NCI-H146 treated with DMSO at 0.1 percent for 48 hours (cell line): ENCODE results near the gene ARID1B.
"Not testable (repeated sequence)": the region's sequence is repeated elsewhere in the genome, so short reads cannot be mapped to it uniquely, and the experiment has no call there.

Experiments used
- DNase-seq: peaks from one replicate; lab custom pipeline; 2025; ENCODE audit not compliant: unreplicated experiment; lab: John Stamatoyannopoulos, UW

Gene ARID1B

GRCh38 chr6:157019115-157019641 is 242.0 kb downstream of the ARID1B start:
- no peak for DNase-seq

- DNase-seq = no peak
These were observed 242.6 kb downstream of the ARID1B start for GRCh38 chr6:157019733-157020132.

- no peak for DNase-seq
These were observed 243.2 kb downstream of the ARID1B start for GRCh38 chr6:157020398-157020797.

GRCh38 chr6:157020881-157021343 is 243.7 kb downstream of the ARID1B start:
- DNase-seq = peak; percentile 46

- DNase-seq = peak; percentile 82
These were observed 244.3 kb downstream of the ARID1B start for GRCh38 chr6:157021344-157021992.

GRCh38 chr6:157021993-157022740 is 245.0 kb downstream of the ARID1B start:
- DNase-seq = peak; percentile 74

GRCh38 chr6:157023958-157024357 is 246.8 kb downstream of the ARID1B start:
- no peak for DNase-seq

GRCh38 chr6:157024745-157025144 is 247.6 kb downstream of the ARID1B start:
- no peak for DNase-seq

GRCh38 chr6:157025437-157025836 is 248.3 kb downstream of the ARID1B start:
- DNase-seq = no peak

- DNase-seq = no peak
These were observed 253.0 kb downstream of the ARID1B start for GRCh38 chr6:157029980-157030690.

- no peak for DNase-seq
These were observed 253.6 kb downstream of the ARID1B start for GRCh38 chr6:157030755-157031154.

- no peak for DNase-seq
These were observed 255.7 kb downstream of the ARID1B start for GRCh38 chr6:157032923-157033322.

GRCh38 chr6:157033428-157034140 is 256.4 kb downstream of the ARID1B start:
- no peak for DNase-seq

GRCh38 chr6:157034436-157035230 is 257.5 kb downstream of the ARID1B start:
- peak; percentile 61 for DNase-seq

- DNase-seq = no peak
These were observed 258.4 kb downstream of the ARID1B start for GRCh38 chr6:157035546-157035945.

- no peak for DNase-seq
These were observed 259.1 kb downstream of the ARID1B start for GRCh38 chr6:157036245-157036711.

GRCh38 chr6:157037165-157037564 is 260.0 kb downstream of the ARID1B start:
- DNase-seq = no peak

GRCh38 chr6:157038610-157039009 is 261.4 kb downstream of the ARID1B start:
- no peak for DNase-seq

GRCh38 chr6:157039639-157040038 is 262.5 kb downstream of the ARID1B start:
- DNase-seq = not testable (repeated sequence)

- no peak for DNase-seq
These were observed 263.0 kb downstream of the ARID1B start for GRCh38 chr6:157040191-157040590.
